ENCODE measurements around the gene TNRC6C.

DNA sequence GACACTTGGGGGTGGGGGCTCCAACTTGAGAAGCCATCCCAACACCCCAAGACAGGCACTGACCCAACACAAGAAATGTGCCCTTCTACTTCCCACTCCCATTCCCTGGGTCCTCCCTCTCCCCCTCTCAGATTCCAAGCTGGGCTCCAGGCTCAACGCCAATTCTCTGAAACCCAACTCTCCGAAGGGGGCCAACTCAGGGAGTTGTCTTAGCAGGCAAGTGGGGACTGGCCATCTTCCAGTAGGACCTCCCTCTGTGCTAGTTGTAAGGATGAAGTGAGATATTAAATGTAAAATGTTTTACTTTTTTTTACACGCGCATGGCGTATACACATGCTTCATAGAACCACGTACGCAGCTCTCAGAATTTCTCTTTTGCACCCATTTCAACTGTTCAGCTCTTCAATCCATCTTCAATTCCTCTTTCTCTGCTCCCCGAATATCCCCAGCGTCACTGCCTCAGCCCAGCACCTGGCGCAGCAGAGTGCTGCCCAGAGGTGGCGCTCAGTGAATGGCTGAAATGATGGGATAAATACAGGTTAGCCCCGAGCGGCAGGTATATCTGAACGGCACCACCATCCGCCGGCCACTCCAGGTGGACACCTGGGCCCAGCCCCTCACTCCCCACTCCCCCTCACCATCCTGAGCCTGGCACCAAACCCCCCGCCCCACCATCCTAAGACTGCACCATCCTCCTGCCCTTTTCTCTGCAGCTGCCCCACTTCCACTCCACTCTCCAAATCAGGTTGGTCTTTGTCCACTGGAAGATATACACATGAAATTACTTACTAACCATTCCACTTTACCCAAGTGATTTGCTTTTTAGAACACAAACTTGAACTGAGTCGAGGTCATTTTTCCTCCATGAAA is 43.9 kb upstream of the TNRC6C start:
- TF ChIP-seq POLR2A (IDR thresholded peaks at IDR 0.05), result no peak
- TF ChIP-seq EP300 (IDR thresholded peaks at IDR 0.05), result no peak

Data from sigmoid colon (tissue), 4 donors.